Activated naive CD8-positive, alpha-beta T cell (primary cell): ENCODE results near the gene POR.

Experiments
- H3K27ac Mint-ChIP-seq: one replicate; pipeline ENCODE4 v1.8.0; 2021; ENCODE audit warnings: mixed read lengths
- H3K27me3 Mint-ChIP-seq: one replicate; pipeline ENCODE4 v1.8.0; 2021; ENCODE audit warnings: mixed read lengths
- H3K36me3 Mint-ChIP-seq: one replicate; pipeline ENCODE4 v1.8.0; 2021; ENCODE audit warnings: mixed read lengths
- H3K4me1 Mint-ChIP-seq: one replicate; pipeline ENCODE4 v1.8.0; 2021; ENCODE audit warnings: low read depth, mixed read lengths
- H3K4me3 Mint-ChIP-seq: one replicate; pipeline ENCODE4 v1.8.0; 2021; ENCODE audit warnings: mild to moderate bottlenecking, mixed read lengths
- H3K9me3 Mint-ChIP-seq: one replicate; pipeline ENCODE4 v1.8.0; 2021; ENCODE audit warnings: low read depth, mixed read lengths

The POR gene

GRCh38 chr7:75920431-75921161 lies 5.6 kb downstream of the POR start:
- Mint-ChIP-seq H3K27ac (no peak overlapping the region), H3K9me3 (no peaks in the 10 kb centered on the region), H3K27me3 (no peaks in the 10 kb centered on the region), H3K4me3 (no peak overlapping the region), H3K4me1 (peaks cover 44% of the 10 kb centered on the region), H3K36me3 (peaks cover 3% of the 10 kb centered on the region)

- no peaks in the 10 kb centered on the region for H3K27me3 Mint-ChIP-seq
- no peak overlapping the region for H3K27ac Mint-ChIP-seq
- H3K36me3 Mint-ChIP-seq, result peaks cover 5% of the 10 kb centered on the region
- H3K4me1 Mint-ChIP-seq, result peaks cover 35% of the 10 kb centered on the region
- H3K9me3 Mint-ChIP-seq, result no peaks in the 10 kb centered on the region
- H3K4me3 Mint-ChIP-seq, result no peak overlapping the region
Observed at GRCh38 chr7:75921479-75921878, 6.5 kb downstream of the POR start.

- Mint-ChIP-seq H3K27me3 (no peaks in the 10 kb centered on the region), H3K4me1 (peaks cover 34% of the 10 kb centered on the region), H3K9me3 (no peaks in the 10 kb centered on the region), H3K27ac (no peak overlapping the region), H3K36me3 (peaks cover 5% of the 10 kb centered on the region), H3K4me3 (no peak overlapping the region)
Observed at GRCh38 chr7:75922966-75923603, 8.1 kb downstream of the POR start.

- no peaks in the 10 kb centered on the region for H3K9me3 Mint-ChIP-seq
- no peak overlapping the region for H3K27ac Mint-ChIP-seq
- H3K36me3 Mint-ChIP-seq, result peaks cover 5% of the 10 kb centered on the region
Observed at GRCh38 chr7:75924256-75924655, 9.3 kb downstream of the POR start.

GRCh38 chr7:75924889-75925288 lies 9.9 kb downstream of the POR start:
- no peaks in the 10 kb centered on the region for H3K9me3 Mint-ChIP-seq
- no peak overlapping the region for H3K27ac Mint-ChIP-seq
- H3K4me1 Mint-ChIP-seq, result peaks cover 38% of the 10 kb centered on the region
- peaks cover 5% of the 10 kb centered on the region for H3K36me3 Mint-ChIP-seq
- no peaks in the 10 kb centered on the region for H3K27me3 Mint-ChIP-seq
- H3K4me3 Mint-ChIP-seq, result no peak overlapping the region

More at GRCh38 chr7:75924256-75924655, 9.3 kb downstream of the POR start:
- Mint-ChIP-seq H3K4me3 (no peak overlapping the region), H3K27me3 (no peaks in the 10 kb centered on the region), H3K4me1 (peaks cover 37% of the 10 kb centered on the region)

- no peaks in the 10 kb centered on the region for H3K9me3 Mint-ChIP-seq
- H3K27ac Mint-ChIP-seq, result peak overlapping the region; percentile 13
- H3K27me3 Mint-ChIP-seq, result no peaks in the 10 kb centered on the region
- H3K4me1 Mint-ChIP-seq, result peaks cover 33% of the 10 kb centered on the region
- H3K36me3 Mint-ChIP-seq, result peaks cover 2% of the 10 kb centered on the region
- no peak overlapping the region for H3K4me3 Mint-ChIP-seq
Observed at GRCh38 chr7:75925717-75926435, 10.9 kb downstream of the POR start.

GRCh38 chr7:75928568-75928914 lies 13.6 kb downstream of the POR start:
- H3K36me3 Mint-ChIP-seq, result peaks cover 6% of the 10 kb centered on the region
- peak overlapping the region; percentile 70 for H3K27ac Mint-ChIP-seq
- no peaks in the 10 kb centered on the region for H3K27me3 Mint-ChIP-seq
- H3K4me3 Mint-ChIP-seq, result peak overlapping the region; percentile 52
- H3K4me1 Mint-ChIP-seq, result peaks cover 31% of the 10 kb centered on the region
- no peaks in the 10 kb centered on the region for H3K9me3 Mint-ChIP-seq

- Mint-ChIP-seq H3K4me3 (no peak overlapping the region), H3K4me1 (peaks cover 27% of the 10 kb centered on the region), H3K27me3 (no peaks in the 10 kb centered on the region), H3K9me3 (no peaks in the 10 kb centered on the region), H3K27ac (no peak overlapping the region), H3K36me3 (peaks cover 7% of the 10 kb centered on the region)
Observed at GRCh38 chr7:75931680-75932079, 16.7 kb downstream of the POR start.

GRCh38 chr7:75937958-75938786 lies 23.2 kb downstream of the POR start:
- Mint-ChIP-seq H3K4me3 (no peak overlapping the region), H3K27me3 (no peaks in the 10 kb centered on the region), H3K36me3 (peaks cover 5% of the 10 kb centered on the region), H3K4me1 (no peaks in the 10 kb centered on the region), H3K9me3 (no peaks in the 10 kb centered on the region), H3K27ac (no peak overlapping the region)

- Mint-ChIP-seq H3K27me3 (no peaks in the 10 kb centered on the region), H3K36me3 (peaks cover 7% of the 10 kb centered on the region), H3K4me3 (no peak overlapping the region), H3K27ac (no peak overlapping the region), H3K9me3 (no peaks in the 10 kb centered on the region), H3K4me1 (no peaks in the 10 kb centered on the region)
Observed at GRCh38 chr7:75938921-75939320, 24.0 kb downstream of the POR start.

- Mint-ChIP-seq H3K27me3 (no peaks in the 10 kb centered on the region), H3K4me3 (no peak overlapping the region), H3K27ac (no peak overlapping the region), H3K4me1 (peaks cover 4% of the 10 kb centered on the region), H3K9me3 (no peaks in the 10 kb centered on the region), H3K36me3 (peaks cover 6% of the 10 kb centered on the region)
Observed at GRCh38 chr7:75943864-75944263, 28.9 kb downstream of the POR start.

- no peaks in the 10 kb centered on the region for H3K9me3 Mint-ChIP-seq
- peaks cover 5% of the 10 kb centered on the region for H3K36me3 Mint-ChIP-seq
- no peak overlapping the region for H3K27ac Mint-ChIP-seq
- peaks cover 4% of the 10 kb centered on the region for H3K4me1 Mint-ChIP-seq
- no peak overlapping the region for H3K4me3 Mint-ChIP-seq
- no peaks in the 10 kb centered on the region for H3K27me3 Mint-ChIP-seq
Observed at GRCh38 chr7:75944507-75944906, 29.6 kb downstream of the POR start.

- Mint-ChIP-seq H3K9me3 (no peaks in the 10 kb centered on the region), H3K27ac (no peak overlapping the region), H3K36me3 (peaks cover 5% of the 10 kb centered on the region)
Observed at GRCh38 chr7:75945297-75946168, 30.6 kb downstream of the POR start.

More at GRCh38 chr7:75945297-75946168, 30.6 kb downstream of the POR start:
- Mint-ChIP-seq H3K4me1 (peaks cover 4% of the 10 kb centered on the region), H3K4me3 (no peak overlapping the region), H3K27me3 (no peaks in the 10 kb centered on the region)
